CD8-positive, alpha-beta memory T cell (primary cell): ENCODE data around the gene ATP9B. TPM values are rescaled to one million over a fixed set of nuclear protein-coding genes. Genes with fewer than 3 reads are reported as not detected.
"Not testable (repeated sequence)": the region's sequence is repeated elsewhere in the genome, so short reads cannot be mapped to it uniquely, and the experiment has no call there.

ENCODE experiments used
- CTCF ChIA-PET: fragments of 350-600 bp; sonication (Branson Sonifier 250); formaldehyde crosslinking; loops from one replicate; lab custom pipeline; 2021; ENCODE audit warnings: antibody characterized with exemption; lab: Charles Lee
- POLR2A ChIA-PET: fragments of 350-600 bp; sonication (Branson Sonifier 250); formaldehyde crosslinking; loops from one replicate; lab custom pipeline; 2021; ENCODE audit warnings: antibody characterized with exemption; lab: Charles Lee
- DNase-seq, 5 donors: peaks; one replicate each; pipeline versions ENCODE4 v3.0.0 to v3.0.0-alpha.2; 2020 to 2022; ENCODE audit warnings: mixed read lengths in 1 of 5
- H3K27ac ChIP-seq: one replicate; pipeline ENCODE4 v1.7.0; 2013; ENCODE audit warnings: low read depth, mild to moderate bottlenecking, low read length, moderate library complexity
- H3K27me3 ChIP-seq: 2 replicates; pipeline ENCODE4 v1.7.0; 2013; ENCODE audit warnings: low read length, mild to moderate bottlenecking; ENCODE audit not compliant: insufficient read depth, poor library complexity, severe bottlenecking
- H3K36me3 ChIP-seq: 2 replicates; pipeline ENCODE4 v1.7.0; 2013; ENCODE audit warnings: mild to moderate bottlenecking, low read length, moderate library complexity; ENCODE audit not compliant: insufficient read depth
- H3K4me1 ChIP-seq: 2 replicates; pipeline ENCODE4 v1.7.0; 2013; ENCODE audit warnings: mild to moderate bottlenecking, low read length, moderate library complexity; ENCODE audit not compliant: insufficient read depth
- H3K4me3 ChIP-seq: 2 replicates; pipeline ENCODE4 v1.7.0; 2013; ENCODE audit warnings: mild to moderate bottlenecking, low read length
- H3K9me3 ChIP-seq: 2 replicates; pipeline ENCODE4 v1.7.0; 2013; ENCODE audit warnings: mild to moderate bottlenecking, low read length
- H3K27ac Mint-ChIP-seq, 8 donors: one replicate each; pipeline ENCODE4 v1.8.0; 2020 to 2021; ENCODE audit warnings: mixed read lengths in 8 of 8, mild to moderate bottlenecking in 6 of 8, inconsistent platforms in 3 of 8, moderate library complexity in 3 of 8
- H3K27me3 Mint-ChIP-seq, 2 donors: one replicate each; pipeline ENCODE4 v1.8.0; 2020 to 2021; ENCODE audit warnings: mixed read lengths in 2 of 2, mild to moderate bottlenecking in 1 of 2, moderate library complexity in 1 of 2
- H3K36me3 Mint-ChIP-seq, 3 donors: one replicate each; pipeline ENCODE4 v1.8.0; 2020 to 2021; ENCODE audit warnings: mixed read lengths in 3 of 3, inconsistent platforms in 1 of 3, mild to moderate bottlenecking in 1 of 3
- H3K4me1 Mint-ChIP-seq, 3 donors: one replicate each; pipeline ENCODE4 v1.8.0; 2020 to 2021; ENCODE audit warnings: mixed read lengths in 3 of 3, inconsistent platforms in 1 of 3, mild to moderate bottlenecking in 1 of 3
- H3K4me3 Mint-ChIP-seq, 7 donors: one replicate each; pipeline ENCODE4 v1.8.0; 2020 to 2021; ENCODE audit warnings: mixed read lengths in 7 of 7, mild to moderate bottlenecking in 6 of 7, moderate library complexity in 4 of 7, inconsistent platforms in 2 of 7
- H3K9me3 Mint-ChIP-seq, 5 donors: one replicate each; pipeline ENCODE4 v1.8.0; 2020 to 2022; ENCODE audit warnings: mixed read lengths in 5 of 5, mild to moderate bottlenecking in 3 of 5, moderate library complexity in 2 of 5, inconsistent platforms in 1 of 5
- polyA plus RNA-seq: library from polyadenylated mRNA; unstranded; fragments of 300-500 nt; fragmentation: Illumina TruSeq; gene quantifications from one replicate; pipeline ENCODE4 v1.2.3, GENCODE V29; 2021
- total RNA-seq, 2 experiments: library from RNA; stranded (reverse); gene quantifications; one replicate each; pipeline ENCODE4 v1.2.3, GENCODE V29; 2021

The ATP9B gene
- total and polyA plus RNA-seq, 3 experiments from 2014 or later = 22.0 to 23.4 (median 22.4) TPM

GRCh38 chr18:79373736-79374135 lies 304.5 kb downstream of the ATP9B start:
- Histone ChIP-seq H3K27me3 (no peaks in the 10 kb centered on the region), H3K27ac (no peak overlapping the region), H3K9me3 (no peaks in the 10 kb centered on the region), H3K4me1 (peaks cover 17% of the 10 kb centered on the region), H3K4me3 (no peak overlapping the region), H3K36me3 (no peaks in the 10 kb centered on the region)
- CTCF ChIA-PET = no interaction called here
- DNase-seq = no peak
- Mint-ChIP-seq H3K36me3 (peaks cover 0 to 57% (median 3%) of the 10 kb centered on the region in 3 donors), H3K27me3 (no peaks in the 10 kb centered on the region), H3K4me3 (no peak overlapping the region), H3K4me1 (peaks cover 18 to 21% (median 19%) of the 10 kb centered on the region in 3 donors), H3K27ac (no peak overlapping the region), H3K9me3 (no peaks in the 10 kb centered on the region)
- POLR2A ChIA-PET = no interaction called here

- Histone ChIP-seq H3K4me1 (peaks cover 20% of the 10 kb centered on the region), H3K36me3 (no peaks in the 10 kb centered on the region), H3K27me3 (no peaks in the 10 kb centered on the region), H3K4me3 (no peak overlapping the region), H3K27ac (no peak overlapping the region), H3K9me3 (no peaks in the 10 kb centered on the region)
- Mint-ChIP-seq H3K27ac (peak overlapping the region in 2 of 8 donors; percentile 31 to 79), H3K27me3 (peaks cover 0 to 2% of the 10 kb centered on the region in 2 donors), H3K4me3 (no peak overlapping the region), H3K4me1 (peaks cover 22 to 24% (median 24%) of the 10 kb centered on the region in 3 donors), H3K36me3 (peaks cover 0 to 60% (median 5%) of the 10 kb centered on the region in 3 donors), H3K9me3 (no peaks in the 10 kb centered on the region)
- ChIA-PET CTCF (interaction anchor here (1.2 to 8.6 kb wide), 3 partner anchors 19 to 268 kb away, joined by 4 to 82 read pairs (median 9); no protein-coding TSS in a partner anchor), POLR2A (no interaction called here)
- DNase-seq = no peak
These were observed 305.4 kb downstream of the ATP9B start for GRCh38 chr18:79374408-79375171.

GRCh38 chr18:79375441-79376154 lies 306.4 kb downstream of the ATP9B start:
- Mint-ChIP-seq H3K4me1 (peaks cover 17 to 20% (median 18%) of the 10 kb centered on the region in 3 donors), H3K27me3 (peaks cover 0 to 2% of the 10 kb centered on the region in 2 donors), H3K36me3 (peaks cover 0 to 55% (median 5%) of the 10 kb centered on the region in 3 donors), H3K9me3 (no peaks in the 10 kb centered on the region), H3K27ac (peak overlapping the region in 3 of 8 donors; percentile 11 to 33 (median 12)), H3K4me3 (no peak overlapping the region)
- no peaks in the 10 kb centered on the region for H3K27me3 ChIP-seq
- no peak overlapping the region for H3K4me3 ChIP-seq
- H3K4me1 ChIP-seq = peaks cover 15% of the 10 kb centered on the region
- H3K27ac ChIP-seq = no peak overlapping the region
- H3K9me3 ChIP-seq = no peaks in the 10 kb centered on the region
- ChIA-PET POLR2A (no interaction called here), CTCF (interaction anchor here (0.8 to 8.6 kb wide), 4 partner anchors 18 to 267 kb away, joined by 3 to 82 read pairs (median 6); no protein-coding TSS in a partner anchor)
- no peaks in the 10 kb centered on the region for H3K36me3 ChIP-seq
- no peak for DNase-seq

GRCh38 chr18:79376661-79377060 lies 307.5 kb downstream of the ATP9B start:
- Mint-ChIP-seq H3K36me3 (peaks cover 0 to 52% (median 5%) of the 10 kb centered on the region in 3 donors), H3K4me1 (peaks cover 12 to 13% (median 12%) of the 10 kb centered on the region in 3 donors), H3K27ac (peak overlapping the region in 2 of 8 donors; percentile 21 to 43)
- H3K4me1 ChIP-seq, H3K4me3 Mint-ChIP-seq, H3K9me3 Mint-ChIP-seq, DNase-seq, H3K27me3 ChIP-seq, H3K4me3 ChIP-seq, POLR2A ChIA-PET, H3K27me3 Mint-ChIP-seq, H3K27ac ChIP-seq, H3K9me3 ChIP-seq, H3K36me3 ChIP-seq: not testable (repeated sequence)
- CTCF ChIA-PET = interaction anchor here (1.0 to 8.6 kb wide), 3 partner anchors 17 to 266 kb away, joined by 3 to 82 read pairs (median 3); no protein-coding TSS in a partner anchor

GRCh38 chr18:79377187-79377891 lies 308.1 kb downstream of the ATP9B start:
- H3K4me3 Mint-ChIP-seq = no peak overlapping the region
- no peak for DNase-seq

GRCh38 chr18:79378536-79379250 lies 309.5 kb downstream of the ATP9B start:
- peak; percentile 74 to 82 (median 76) for DNase-seq
- Histone ChIP-seq H3K27ac (no peak overlapping the region), H3K27me3 (no peaks in the 10 kb centered on the region), H3K36me3 (no peaks in the 10 kb centered on the region), H3K4me1 (peaks cover 6% of the 10 kb centered on the region), H3K9me3 (no peaks in the 10 kb centered on the region), H3K4me3 (no peak overlapping the region)
- H3K36me3 Mint-ChIP-seq = peaks cover 0 to 43% (median 4%) of the 10 kb centered on the region in 3 donors
- peaks cover 0 to 2% of the 10 kb centered on the region in 2 donors for H3K27me3 Mint-ChIP-seq
- H3K4me1 Mint-ChIP-seq = peaks cover 9 to 10% (median 9%) of the 10 kb centered on the region in 3 donors
- peak overlapping the region in 1 of 7 donors; percentile 15 for H3K4me3 Mint-ChIP-seq
- ChIA-PET CTCF (interaction anchor here (0.9 to 8.6 kb wide), 15 partner anchors 10 to 300 kb away, joined by 3 to 105 read pairs (median 7); no protein-coding TSS in a partner anchor), POLR2A (no interaction called here)
- peak overlapping the region in 7 of 8 donors; percentile 20 to 76 (median 68) for H3K27ac Mint-ChIP-seq
- H3K9me3 Mint-ChIP-seq = no peaks in the 10 kb centered on the region

More at GRCh38 chr18:79377187-79377891, 308.1 kb downstream of the ATP9B start:
- Histone ChIP-seq H3K9me3 (no peaks in the 10 kb centered on the region), H3K36me3 (no peaks in the 10 kb centered on the region), H3K4me3 (no peak overlapping the region), H3K4me1 (peaks cover 6% of the 10 kb centered on the region), H3K27ac (no peak overlapping the region), H3K27me3 (no peaks in the 10 kb centered on the region)
- peaks cover 0 to 2% of the 10 kb centered on the region in 2 donors for H3K27me3 Mint-ChIP-seq
- peak overlapping the region in 1 of 8 donors; percentile 21 for H3K27ac Mint-ChIP-seq
- ChIA-PET CTCF (interaction anchor here (1.0 to 8.6 kb wide), 6 partner anchors 16 to 266 kb away, joined by 3 to 105 read pairs (median 26); no protein-coding TSS in a partner anchor), POLR2A (no interaction called here)
- H3K4me1 Mint-ChIP-seq = peaks cover 9 to 10% (median 9%) of the 10 kb centered on the region in 3 donors
- peaks cover 0 to 49% (median 4%) of the 10 kb centered on the region in 3 donors for H3K36me3 Mint-ChIP-seq
- no peaks in the 10 kb centered on the region for H3K9me3 Mint-ChIP-seq
